Keratinocyte (primary cell): ENCODE data around the gene AGER. TPM values are rescaled to one million over a fixed set of nuclear protein-coding genes. Genes with fewer than 3 reads are reported as not detected.
"Not testable (repeated sequence)": the region's sequence is repeated elsewhere in the genome, so short reads cannot be mapped to it uniquely, and the experiment has no call there.

ENCODE experiments used
- DNase-seq: peaks from one replicate; pipeline ENCODE4 v3.0.0-alpha.2; 2011; ENCODE audit warnings: low read depth, missing footprints, low spot score
- FAIRE-seq: peaks from 2 replicates; lab custom pipeline; 2011; peaks lifted over from hg19 to GRCh38; lab: Jason Lieb, UNC
- H2AFZ ChIP-seq: 2 replicates; pipeline ENCODE4 v1.6.0; 2012; ENCODE audit warnings: low read length, control low read depth, inconsistent platforms; ENCODE audit not compliant: control insufficient read depth
- H3K27ac ChIP-seq: 2 replicates; pipeline ENCODE4 v1.5.1; 2011; ENCODE audit warnings: low read length; ENCODE audit not compliant: control insufficient read depth, insufficient read depth
- H3K27me3 ChIP-seq: 3 replicates; pipeline ENCODE4 v1.6.0; 2011; ENCODE audit warnings: low read length; ENCODE audit not compliant: control insufficient read depth, insufficient read depth; ENCODE audit errors: extremely low read depth
- H3K36me3 ChIP-seq, 2 experiments: 2 replicates in 1 of 2; 3 replicates in 1 of 2; pipeline ENCODE4 v1.5.1; 2011; ENCODE audit warnings: low read length in 2 of 2, mild to moderate bottlenecking in 1 of 2; ENCODE audit not compliant: control insufficient read depth in 2 of 2, insufficient read depth in 2 of 2; ENCODE audit errors: extremely low read depth in 1 of 2
- H3K4me1 ChIP-seq: 3 replicates; pipeline ENCODE4 v1.5.1; 2011; ENCODE audit warnings: low read length; ENCODE audit not compliant: control insufficient read depth, insufficient read depth; ENCODE audit errors: extremely low read depth
- H3K4me2 ChIP-seq: 3 replicates; pipeline ENCODE4 v1.6.0; 2011; ENCODE audit warnings: low read depth, low read length; ENCODE audit not compliant: control insufficient read depth, insufficient read depth; ENCODE audit errors: extremely low read depth
- H3K4me3 ChIP-seq, 3 experiments: fragments of 200-600 bp in 1 of 3; sonication (generic) in 1 of 3; 2 replicates in 2 of 3; 3 replicates in 1 of 3; pipeline ENCODE4 v1.5.1; 2011 to 2016; ENCODE audit warnings: low read length in 3 of 3, mild to moderate bottlenecking in 3 of 3, control low read depth in 2 of 3, inconsistent platforms in 1 of 3, low read depth in 1 of 3, mixed read lengths in 1 of 3, mixed run types in 1 of 3, moderate library complexity in 1 of 3; ENCODE audit not compliant: control insufficient read depth in 2 of 3, insufficient read depth in 2 of 3; ENCODE audit errors: extremely low read depth in 1 of 3
- H3K79me2 ChIP-seq: 2 replicates; pipeline ENCODE4 v1.6.0; 2012; ENCODE audit warnings: low read length; ENCODE audit not compliant: control insufficient read depth, insufficient read depth
- H3K9ac ChIP-seq: 3 replicates; pipeline ENCODE4 v1.6.0; 2011; ENCODE audit warnings: low read length; ENCODE audit not compliant: control insufficient read depth, insufficient read depth; ENCODE audit errors: extremely low read depth
- H3K9me1 ChIP-seq: 3 replicates; pipeline ENCODE4 v1.6.0; 2011; ENCODE audit warnings: low read length; ENCODE audit not compliant: control insufficient read depth, insufficient read depth; ENCODE audit errors: extremely low read depth
- H3K9me3 ChIP-seq: 2 replicates; pipeline ENCODE4 v1.5.1; 2012; ENCODE audit warnings: low read depth, low read length; ENCODE audit not compliant: control insufficient read depth
- H4K20me1 ChIP-seq: 3 replicates; pipeline ENCODE4 v1.6.0; 2011; ENCODE audit warnings: low read length; ENCODE audit not compliant: control insufficient read depth, insufficient read depth; ENCODE audit errors: extremely low read depth
- CTCF ChIP-seq, 3 experiments: IDR thresholded peaks in 1 of 3; conservative IDR thresholded peaks in 1 of 3; optimal IDR thresholded peaks in 1 of 3; 2 replicates in 2 of 3; 3 replicates in 1 of 3; pipeline versions ENCODE3 to v1.5.1; 2011; ENCODE audit warnings: low read length in 3 of 3, mild to moderate bottlenecking in 3 of 3, moderate library complexity in 2 of 3, control low read depth in 1 of 3, inconsistent platforms in 1 of 3; ENCODE audit not compliant: insufficient read depth in 2 of 3; ENCODE audit errors: extremely low read depth in 1 of 3
- EZH2 ChIP-seq: IDR thresholded peaks from one replicate; pipeline ENCODE4 v1.6.1; 2012; ENCODE audit warnings: inconsistent platforms, mild to moderate bottlenecking, low read length, moderate library complexity
- dilution Hi-C: fragments of 300-500 bp; cut with MboI; formaldehyde crosslinking; loops from one replicate; pipeline ENCODE4 v1.7.0; 2020; ENCODE audit warnings: low sequenced_read_pairs; ENCODE audit not compliant: extremely low pct_ligation_motif_present
- polyA plus RNA-seq, 5 experiments: library from polyadenylated mRNA; depleted of rRNA in 3 of 5; stranded (reverse) in 3 of 5; stranded (forward) in 1 of 5; unstranded in 1 of 5; fragments of >200 nt; gene quantifications; 1 replicate in 1 of 5; 2 replicates in 3 of 5; 3 replicates in 1 of 5; pipeline versions ENCODE4 v1.2.1 to v1.2.3, GENCODE V29; 2011 to 2012; ENCODE audit warnings: missing spikeins in 2 of 5, low read depth in 1 of 5, low replicate concordance in 1 of 5

AGER gene
- polyA plus RNA-seq, 1 donor (not counting 4 experiments of a cell fraction or from before 2014, with no cell fraction given), result 2.4 TPM

- dilution Hi-C loops, result no loop called here
- TF ChIP-seq CTCF (optimal IDR thresholded peaks at IDR 0.05 in 1 of 3, IDR thresholded peaks at IDR 0.05 in 1 of 3, conservative IDR thresholded peaks at IDR 0.05 in 1 of 3; ENCODE audit: extremely low read depth in 1 of 3, insufficient read depth in 2 of 3, low read length in 3 of 3), result no peak
- TF ChIP-seq EZH2, result no peak
- H3K4me1 ChIP-seq, result peaks cover 30% of the 10 kb centered on the region
- H3K9me1 ChIP-seq, result no peaks in the 10 kb centered on the region
- no peak overlapping the region for H3K27ac ChIP-seq
- no peaks in the 10 kb centered on the region for H3K36me3 ChIP-seq
- H3K79me2 ChIP-seq, result peaks cover 2% of the 10 kb centered on the region
- H3K4me2 ChIP-seq, result peak overlapping the region; percentile 75
- no peak overlapping the region for H3K4me3 ChIP-seq
- H2AFZ ChIP-seq, result no peak overlapping the region
- DNase-seq (no peak), FAIRE-seq (no peak)
- no peaks in the 10 kb centered on the region for H4K20me1 ChIP-seq
- no peak overlapping the region for H3K9ac ChIP-seq
- H3K9me3 ChIP-seq, result no peaks in the 10 kb centered on the region
- no peaks in the 10 kb centered on the region for H3K27me3 ChIP-seq
These were observed 10.3 kb upstream of the AGER start for GRCh38 chr6:32194388-32194787.

DNA sequence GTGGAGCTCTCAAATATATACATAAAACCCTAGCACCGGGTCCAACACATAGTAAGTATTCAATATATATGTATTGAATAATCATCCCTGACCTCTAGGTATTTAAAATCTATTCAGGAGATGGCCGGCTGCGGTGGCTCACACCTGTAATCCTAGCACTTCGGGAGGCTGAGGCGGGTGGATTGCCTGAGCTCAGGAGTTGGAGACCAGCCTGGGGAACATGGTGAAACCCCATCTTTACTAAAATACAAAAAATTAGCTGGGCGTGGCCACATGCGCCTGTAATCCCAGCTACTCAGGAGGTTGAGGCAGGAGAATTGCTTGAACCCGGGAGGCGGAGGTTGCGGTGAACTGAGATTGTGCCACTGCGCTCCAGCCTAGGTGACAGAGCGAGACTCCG, 9.0 kb upstream of the AGER start:
- H3K27me3 ChIP-seq, H3K9me1 ChIP-seq, H3K4me3 ChIP-seq, H3K9me3 ChIP-seq, H3K36me3 ChIP-seq, FAIRE-seq, H4K20me1 ChIP-seq, H3K27ac ChIP-seq, DNase-seq, dilution Hi-C loops: not testable (repeated sequence)
- peak overlapping the region; percentile 71 for H3K4me2 ChIP-seq
- peaks cover 10% of the 10 kb centered on the region for H3K79me2 ChIP-seq
- H2AFZ ChIP-seq, result peak overlapping the region; percentile 83
- H3K9ac ChIP-seq, result peak overlapping the region; percentile 33
- H3K4me1 ChIP-seq, result peaks cover 33% of the 10 kb centered on the region

GRCh38 chr6:32192608-32193039, 8.6 kb upstream of the AGER start, which contains the start of gene GPSM3:
GPSM3 (minus strand) TSS chr6:32192643; CDS start chr6:32192513, 130 bp downstream.
- Histone ChIP-seq H3K4me2 (peak within 1 kb of the TSS; percentile 71), H3K27ac (peak within 1 kb of the TSS; percentile 49), H3K9me1 (no peaks in the 10 kb centered on the region), H2AFZ (peak within 1 kb of the TSS; percentile 83), H3K4me3 (peak within 1 kb of the TSS in 1 of 3 experiments; percentile 34), H3K27me3 (no peaks in the 10 kb centered on the region), H3K4me1 (peaks cover 33% of the 10 kb centered on the region), H4K20me1 (no peaks in the 10 kb centered on the region), H3K9ac (peak within 1 kb of the TSS; percentile 33), H3K79me2 (peaks cover 12% of the 10 kb centered on the region), H3K36me3 (no peaks in the 10 kb centered on the region), H3K9me3 (no peaks in the 10 kb centered on the region)
- DNase-seq (no peak), FAIRE-seq (no peak)
- dilution Hi-C loops, result no loop called here
- no peak for TF ChIP-seq EZH2
- no peak for TF ChIP-seq CTCF (optimal IDR thresholded peaks at IDR 0.05 in 1 of 3, IDR thresholded peaks at IDR 0.05 in 1 of 3, conservative IDR thresholded peaks at IDR 0.05 in 1 of 3; ENCODE audit: extremely low read depth in 1 of 3, insufficient read depth in 2 of 3, low read length in 3 of 3)
